GM19193 (cell line): ENCODE measurements around the gene TXNL4A.

ENCODE experiments used
- POLR2A ChIP-seq: IDR thresholded peaks from 4 replicates; pipeline ENCODE4 v1.6.1; 2011; ENCODE audit not compliant: insufficient read depth, insufficient read length; ENCODE audit errors: extremely low read depth

Gene TXNL4A

DNA sequence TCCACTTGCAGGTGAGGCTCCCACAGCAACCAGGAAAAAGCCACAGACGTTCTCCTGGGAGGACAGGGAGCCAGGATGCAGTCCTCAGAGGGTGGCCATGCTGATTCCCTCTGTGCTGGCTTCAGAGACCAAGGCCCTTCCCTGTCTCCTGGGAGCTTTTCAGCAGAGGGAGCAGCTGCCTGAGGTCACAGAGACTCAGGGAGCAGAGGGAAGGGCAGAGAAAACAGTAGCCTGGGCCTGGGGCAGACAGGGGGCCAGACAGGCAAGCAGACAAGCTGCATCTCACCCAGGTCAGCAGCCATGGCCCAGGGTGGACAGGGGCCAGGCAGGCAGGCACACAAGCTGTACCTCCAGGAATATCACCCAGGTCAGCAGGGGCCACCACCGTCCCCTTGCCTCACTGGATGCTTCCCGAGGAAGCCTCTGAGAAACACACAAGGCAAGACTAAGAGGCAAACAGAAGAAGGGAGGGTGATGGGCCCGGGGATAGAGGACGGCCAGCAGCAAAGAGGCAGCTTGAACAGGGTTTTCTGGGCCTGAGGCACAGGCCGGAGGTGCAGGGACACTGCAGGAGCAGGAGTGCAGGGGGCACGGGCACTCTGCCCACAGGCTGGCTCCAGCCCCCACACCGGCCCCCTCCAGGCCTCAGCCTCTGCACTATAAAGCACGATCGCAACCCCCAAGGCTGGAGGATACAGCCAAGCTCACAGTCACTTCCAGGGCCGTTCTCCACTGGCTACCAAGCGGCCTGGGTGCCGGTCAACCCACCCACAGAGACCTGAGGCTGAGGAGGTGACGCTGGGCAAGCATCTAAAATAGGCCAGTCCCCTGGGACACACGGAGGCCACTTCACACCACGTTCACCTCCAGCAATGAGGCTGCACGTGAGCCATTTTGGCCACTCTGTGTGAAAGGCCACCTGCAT, 43.0 kb downstream of the TXNL4A start:
- no peak for TF ChIP-seq POLR2A

DNA sequence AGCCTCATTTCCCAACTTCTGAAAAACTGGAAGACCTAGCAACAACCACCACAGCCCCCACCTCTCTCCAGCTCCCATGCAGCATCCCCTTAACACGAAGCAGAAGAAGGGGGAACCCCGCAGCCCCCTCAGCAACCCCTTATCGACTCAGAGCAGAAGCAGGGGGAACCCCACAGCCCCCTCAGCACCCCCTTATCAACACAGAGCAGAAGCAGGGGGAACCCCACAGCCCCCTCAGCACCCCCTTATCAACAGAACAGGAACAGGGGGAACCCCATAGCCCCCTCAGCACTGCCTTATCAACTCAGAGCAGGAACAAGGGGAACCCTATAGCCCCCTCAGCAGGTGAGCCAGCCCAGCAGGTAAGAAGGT, 43.6 kb downstream of the TXNL4A start:
- TF ChIP-seq POLR2A = no peak

DNA sequence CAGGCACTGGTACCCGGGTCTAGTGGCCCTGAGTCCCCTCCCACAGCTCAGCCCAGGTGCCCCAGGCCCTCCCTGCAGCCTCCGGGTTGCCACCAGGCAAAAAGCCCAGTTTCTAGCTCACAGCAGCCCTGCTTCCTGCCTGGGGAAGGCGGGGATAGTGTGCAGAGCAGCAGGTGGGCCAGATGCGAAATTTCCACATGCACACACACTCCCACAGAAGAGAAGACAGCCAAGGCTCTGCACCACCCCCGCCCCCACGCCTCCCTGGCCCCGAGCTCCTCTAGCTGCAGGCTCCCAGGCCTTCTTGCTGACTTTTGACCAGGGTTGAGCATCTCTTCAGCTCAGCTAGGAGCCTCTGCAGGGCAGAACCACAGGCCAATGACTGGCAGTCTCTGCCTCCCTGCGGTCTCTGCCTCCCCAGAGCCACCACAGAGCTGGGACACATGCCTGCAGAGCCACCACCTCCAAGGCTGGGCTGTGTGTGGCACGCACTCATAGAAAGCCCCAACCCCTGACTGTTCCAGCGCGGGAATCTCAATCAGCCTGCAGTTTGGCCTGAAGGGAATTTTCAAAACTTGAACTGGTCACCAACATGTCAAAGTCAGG, 44.1 kb downstream of the TXNL4A start:
- no peak for TF ChIP-seq POLR2A

DNA sequence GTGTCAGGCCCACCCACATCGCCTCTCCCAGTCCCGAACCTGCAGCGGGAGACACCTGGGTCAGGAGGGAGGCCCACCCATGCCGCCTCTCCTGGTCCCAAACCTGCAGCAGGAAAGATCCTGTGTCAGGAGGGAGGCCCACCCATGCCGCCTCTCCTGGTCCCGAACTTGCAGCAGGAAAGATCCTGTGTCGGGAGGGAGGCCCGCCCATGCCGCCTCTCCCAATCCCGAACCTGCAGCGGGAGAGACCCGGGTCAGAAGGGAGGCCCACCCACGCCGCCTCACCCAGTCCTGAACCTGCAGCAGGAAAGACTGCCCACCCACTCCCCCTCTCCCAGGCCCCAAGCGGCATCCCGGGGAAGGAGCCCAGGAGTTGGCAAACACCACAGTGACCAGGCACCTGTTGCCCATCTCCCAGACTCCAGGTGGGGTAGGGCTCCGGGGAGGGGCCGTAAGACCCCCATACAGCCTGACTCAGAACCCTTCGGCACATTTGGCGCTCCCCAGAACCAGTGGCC, 44.7 kb downstream of the TXNL4A start:
- TF ChIP-seq POLR2A = no peak

DNA sequence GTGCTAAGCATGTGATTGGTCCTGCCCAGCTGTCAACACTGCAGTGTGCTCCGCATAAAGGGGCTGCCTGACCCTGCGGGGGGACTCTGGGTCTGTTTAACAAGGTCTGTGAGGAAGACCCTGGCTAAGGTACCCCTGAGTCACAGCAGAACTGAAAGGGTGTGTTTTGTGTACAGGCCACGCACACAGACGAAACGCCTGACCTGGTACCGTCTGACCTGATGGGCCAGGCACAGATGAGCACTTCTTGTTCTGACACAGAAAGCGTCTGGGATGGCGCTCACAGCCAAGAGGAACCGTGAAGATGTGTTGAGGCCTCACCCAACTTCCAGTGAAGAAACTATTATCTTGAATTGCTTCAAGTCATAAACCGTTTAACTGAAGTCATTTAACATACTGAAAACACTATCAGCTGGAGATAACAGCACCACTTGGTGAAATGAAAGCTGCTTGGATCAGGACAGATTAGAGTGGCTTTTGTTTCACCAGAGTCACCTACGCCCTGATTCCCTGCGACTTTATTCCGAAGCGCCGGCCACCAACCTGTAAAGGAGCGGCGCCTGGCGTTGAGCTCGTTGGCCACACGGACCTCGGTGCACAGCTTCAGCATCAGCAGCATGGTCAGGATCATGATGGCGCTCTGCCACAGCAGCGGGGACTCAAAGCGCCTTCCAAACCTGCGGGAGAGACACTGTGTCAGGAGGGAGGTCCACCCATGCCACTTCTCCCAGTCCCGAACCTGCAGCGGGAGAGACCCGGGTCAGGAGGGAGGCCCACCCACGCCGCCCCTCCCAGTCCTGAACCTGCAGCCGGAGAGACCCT, 45.4 kb downstream of the TXNL4A start:
- no peak for TF ChIP-seq POLR2A

DNA sequence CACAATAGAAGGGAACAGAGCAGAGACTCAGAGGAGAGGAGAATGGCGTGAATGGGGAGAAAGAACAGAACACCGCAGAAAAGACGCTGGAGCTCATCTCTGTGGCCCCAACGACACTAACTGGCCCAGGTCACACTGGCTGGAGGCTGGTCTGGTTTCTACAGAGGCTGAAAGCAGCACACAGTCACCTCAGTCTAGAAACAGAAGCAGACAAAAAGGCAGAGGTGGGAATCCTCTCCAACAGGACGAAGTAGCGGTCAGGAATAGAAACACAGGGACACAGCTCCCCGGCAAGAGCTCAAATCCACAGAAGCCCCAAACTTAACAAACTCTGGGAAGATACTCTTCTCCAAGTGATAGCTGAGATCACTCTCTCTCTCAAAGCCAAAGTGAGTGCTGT, 46.2 kb downstream of the TXNL4A start:
- no peak for TF ChIP-seq POLR2A

DNA sequence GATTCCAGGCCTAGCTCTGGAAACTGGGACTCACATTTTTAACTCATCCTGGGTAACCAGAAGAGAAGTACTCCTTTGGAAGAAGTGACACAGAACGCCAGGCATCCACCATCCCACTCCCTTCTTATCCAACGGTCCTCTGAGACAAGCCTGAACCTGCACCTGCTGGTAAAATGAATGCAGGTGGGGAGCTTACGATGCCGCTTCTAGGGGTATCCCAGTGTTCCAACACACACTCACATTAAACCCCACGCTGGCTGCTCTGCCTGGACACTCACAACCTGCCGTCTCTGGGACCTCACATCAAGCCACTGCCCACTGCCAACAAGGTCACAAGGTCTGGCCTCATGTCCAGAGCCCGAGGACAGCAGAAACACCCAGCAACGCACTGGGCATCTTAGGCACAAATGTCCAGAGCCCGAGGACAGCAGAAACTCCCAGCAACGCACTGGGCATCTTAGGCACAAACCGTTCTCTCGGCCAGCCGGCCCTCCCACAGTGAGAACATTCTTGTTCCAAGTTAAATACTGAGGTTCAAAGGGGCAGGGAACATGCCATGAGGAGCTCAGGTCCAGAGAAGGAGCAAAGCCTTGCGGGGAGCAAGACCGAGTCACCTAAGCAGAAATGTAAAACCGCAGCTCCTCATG, 46.8 kb downstream of the TXNL4A start:
- TF ChIP-seq POLR2A = no peak

DNA sequence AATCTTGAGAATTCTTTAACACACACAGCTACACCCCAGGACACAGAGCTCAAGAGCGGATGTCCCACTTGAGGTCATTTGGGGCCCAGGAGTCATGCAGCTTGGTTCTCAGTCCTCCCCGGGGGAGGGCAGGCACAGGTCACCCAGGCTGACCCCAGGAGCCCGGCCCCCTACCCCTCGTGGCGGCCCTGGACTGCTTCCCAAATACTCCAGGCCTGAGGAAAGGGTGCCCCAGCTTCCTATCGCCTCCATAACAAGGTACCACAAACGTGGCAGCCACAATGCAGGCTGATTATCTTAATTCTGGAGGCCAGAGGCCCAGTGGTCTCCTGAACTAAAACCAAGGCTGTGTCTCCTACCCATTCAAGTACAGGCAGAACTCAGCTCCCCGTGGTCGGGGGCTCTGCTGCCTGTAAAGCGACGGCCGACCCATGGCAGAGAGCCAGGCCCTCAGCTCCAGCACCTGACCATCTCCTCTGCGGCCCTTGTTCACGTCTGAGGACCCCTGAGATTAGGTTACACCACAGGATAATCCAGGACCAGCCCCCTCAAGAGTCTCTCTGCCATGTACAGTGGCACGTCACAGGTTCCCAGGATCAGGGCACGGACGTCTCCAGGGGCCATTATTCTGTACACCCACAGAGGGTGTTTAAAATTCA, 47.4 kb downstream of the TXNL4A start:
- no peak for TF ChIP-seq POLR2A

DNA sequence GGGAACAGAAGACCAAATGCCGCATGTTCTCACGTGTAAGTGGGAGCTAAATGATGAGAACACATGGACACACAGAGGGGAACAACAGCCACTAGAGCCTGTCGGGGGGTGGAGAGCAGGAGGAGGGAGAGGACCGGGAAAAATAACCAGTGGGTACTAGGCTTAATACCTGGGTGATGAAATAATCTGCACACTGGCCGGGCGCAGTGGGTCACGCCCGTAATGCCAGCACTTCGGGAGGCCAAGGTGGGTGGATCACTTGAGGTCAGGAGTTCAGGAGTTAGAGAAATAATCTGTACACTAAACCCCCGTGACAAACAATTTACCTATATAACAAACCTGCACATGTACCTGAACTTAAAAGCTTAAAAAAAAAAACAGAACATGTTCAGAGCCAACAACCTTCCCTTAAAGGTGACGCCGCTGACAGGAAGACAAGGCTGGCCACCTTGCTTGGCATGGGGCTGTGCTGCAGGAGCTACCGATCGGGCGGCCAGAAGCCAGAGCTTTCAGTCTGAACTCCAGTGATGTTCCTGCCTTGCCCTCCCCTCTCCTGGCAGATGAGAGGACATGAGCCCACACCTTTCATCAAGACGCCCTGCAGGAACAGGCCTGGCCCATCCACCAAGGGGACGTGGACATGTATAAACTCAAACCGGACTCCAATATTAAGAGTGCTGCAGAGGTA, 48.1 kb downstream of the TXNL4A start:
- TF ChIP-seq POLR2A = no peak

DNA sequence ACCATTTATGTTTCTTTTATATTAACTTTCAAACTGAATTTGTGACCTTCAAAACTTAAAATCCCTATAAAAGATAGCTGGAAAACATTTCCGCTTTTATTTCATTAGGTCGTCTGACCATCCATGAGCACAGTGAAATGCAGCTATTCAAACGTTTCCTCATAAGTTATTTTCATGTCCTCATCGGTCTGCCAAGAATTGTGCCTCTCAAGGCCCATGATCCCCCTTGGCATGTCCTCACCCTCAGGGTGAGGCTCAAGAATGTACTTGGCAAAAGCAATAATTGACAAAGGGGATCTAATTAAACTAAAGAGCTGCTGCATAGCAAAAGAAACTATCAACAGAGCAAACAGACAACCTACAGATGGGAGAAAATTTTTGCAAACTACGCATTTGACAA, 49.3 kb downstream of the TXNL4A start:
- TF ChIP-seq POLR2A = no peak

DNA sequence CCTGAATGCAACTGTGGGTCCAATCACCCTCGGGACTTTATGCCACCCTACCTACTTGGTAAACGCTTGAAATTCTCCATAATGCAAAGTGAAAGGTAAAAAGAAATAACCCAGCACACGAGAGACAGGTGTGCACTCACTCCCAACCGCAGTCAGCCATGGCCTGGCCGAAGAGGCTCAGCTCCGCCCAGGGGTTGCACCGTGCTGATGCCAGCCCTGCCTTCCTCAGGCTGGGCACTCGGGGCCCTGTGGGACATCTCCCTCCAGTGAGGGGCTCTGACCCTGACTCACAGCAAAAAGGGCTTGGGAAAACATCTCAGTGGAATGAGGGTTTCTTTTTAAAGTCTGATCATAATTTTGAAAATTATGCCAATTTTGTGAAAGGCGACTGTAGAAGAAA, 50.2 kb downstream of the TXNL4A start:
- no peak for TF ChIP-seq POLR2A

DNA sequence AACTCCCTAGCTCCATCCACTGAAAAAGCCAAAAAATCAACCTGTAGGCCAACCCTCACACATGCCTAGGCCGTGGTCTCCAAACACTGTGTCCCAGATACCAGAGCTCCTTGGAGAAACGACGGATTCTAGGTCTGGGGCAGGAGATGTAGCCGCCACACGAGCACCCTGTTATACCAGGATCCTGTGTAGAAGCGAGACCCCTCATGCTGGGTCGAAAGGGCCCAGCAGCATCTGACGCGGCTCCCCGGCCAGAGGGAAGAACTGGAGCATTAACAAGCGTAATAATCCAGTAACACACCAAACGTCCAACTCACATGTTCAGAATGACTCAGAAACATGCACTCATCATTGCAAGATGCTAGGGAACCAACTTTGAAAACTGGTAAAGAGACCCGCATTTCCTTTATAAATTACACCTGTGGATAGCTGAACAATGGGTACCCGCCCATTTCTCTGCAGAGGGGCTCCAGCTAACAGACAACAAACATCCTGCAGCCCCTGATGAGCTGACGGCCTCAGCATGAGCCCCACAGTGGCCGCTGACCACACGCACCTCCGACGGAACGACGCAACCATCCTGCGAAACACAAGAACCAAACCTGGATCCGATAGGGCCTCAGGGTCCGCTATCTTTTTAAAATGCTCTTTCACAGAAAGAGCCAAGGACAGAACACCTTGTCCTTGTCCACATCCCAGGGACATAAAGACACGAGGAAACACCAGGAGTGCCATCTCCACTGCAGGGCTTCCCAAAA, 51.1 kb downstream of the TXNL4A start:
- no peak for TF ChIP-seq POLR2A

DNA sequence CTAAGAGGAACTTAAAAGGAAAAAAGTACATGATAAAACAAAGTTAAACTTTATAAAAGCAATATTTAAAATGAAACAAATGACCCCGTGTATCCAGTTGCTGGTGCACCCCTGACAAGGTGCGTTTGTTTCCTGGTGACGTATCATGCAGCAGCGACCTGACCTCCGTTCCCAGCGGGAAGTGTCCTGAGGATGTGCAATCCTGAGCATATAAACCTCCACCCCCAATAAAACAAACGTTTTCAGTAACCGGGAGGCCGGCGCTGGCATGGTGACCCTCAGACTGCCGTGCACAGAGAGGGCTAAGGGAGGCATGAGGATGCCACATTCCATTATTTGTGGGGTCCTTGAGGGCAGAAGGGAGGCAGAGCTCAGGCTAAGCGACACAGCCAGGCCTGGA, 51.7 kb downstream of the TXNL4A start:
- no peak for TF ChIP-seq POLR2A
